NB4 (cell line): ENCODE measurements around the gene HIBCH.
"Not testable (repeated sequence)": the region's sequence is repeated elsewhere in the genome, so short reads cannot be mapped to it uniquely, and the experiment has no call there.

Experiments
- DNase-seq: peaks from one replicate; pipeline ENCODE4 v3.0.0; 2010; ENCODE audit warnings: low read depth
- H3K4me3 ChIP-seq: one replicate; pipeline ENCODE4 v1.5.1; 2011; ENCODE audit warnings: mild to moderate bottlenecking, low read depth, low read length, moderate library complexity
- CTCF ChIP-seq: IDR thresholded peaks from one replicate; pipeline ENCODE4 v1.5.1; 2012; ENCODE audit warnings: low read depth, low read length
- MAX ChIP-seq: IDR thresholded peaks from 2 replicates; pipeline ENCODE4 v1.6.1; 2011; ENCODE audit warnings: low read depth, low read length
- MYC ChIP-seq: IDR thresholded peaks from 2 replicates; pipeline ENCODE4 v1.6.1; 2011; ENCODE audit warnings: low read depth, low read length
- POLR2A ChIP-seq: IDR thresholded peaks from 2 replicates; pipeline ENCODE4 v1.6.1; 2011; ENCODE audit warnings: mild to moderate bottlenecking; ENCODE audit not compliant: insufficient read length; ENCODE audit errors: extremely low read depth

HIBCH gene

GRCh38 chr2:190302052-190302451, 17.6 kb downstream of the HIBCH start:
- TF ChIP-seq MYC (no peak), MAX (no peak), CTCF (no peak), POLR2A (no peak)
- H3K4me3 ChIP-seq: no peak overlapping the region
- no peak for DNase-seq

GRCh38 chr2:190301032-190301431, 18.6 kb downstream of the HIBCH start:
- no peak for TF ChIP-seq MAX
- no peak for TF ChIP-seq MYC
- no peak for TF ChIP-seq POLR2A
- TF ChIP-seq CTCF: no peak
- no peak for DNase-seq
- H3K4me3 ChIP-seq: no peak overlapping the region

GRCh38 chr2:190297880-190298279, 21.7 kb downstream of the HIBCH start:
- DNase-seq, H3K4me3 ChIP-seq: not testable (repeated sequence)

- no peak for TF ChIP-seq POLR2A
- TF ChIP-seq CTCF: no peak
- TF ChIP-seq MAX: no peak
- no peak for TF ChIP-seq MYC
- H3K4me3 ChIP-seq: no peak overlapping the region
- no peak for DNase-seq
Observed at GRCh38 chr2:190283783-190284182, 35.8 kb downstream of the HIBCH start.

GRCh38 chr2:190280565-190281350, 38.9 kb downstream of the HIBCH start:
- TF ChIP-seq MYC (no peak), CTCF (no peak), POLR2A (no peak), MAX (no peak)

GRCh38 chr2:190279256-190280134, 40.1 kb downstream of the HIBCH start:
- not testable (repeated sequence) for H3K4me3 ChIP-seq, DNase-seq

More at GRCh38 chr2:190280565-190281350, 38.9 kb downstream of the HIBCH start:
- H3K4me3 ChIP-seq: no peak overlapping the region
- DNase-seq: no peak
